ENCODE results near the gene UBL4A.

UBL4A gene

DNA sequence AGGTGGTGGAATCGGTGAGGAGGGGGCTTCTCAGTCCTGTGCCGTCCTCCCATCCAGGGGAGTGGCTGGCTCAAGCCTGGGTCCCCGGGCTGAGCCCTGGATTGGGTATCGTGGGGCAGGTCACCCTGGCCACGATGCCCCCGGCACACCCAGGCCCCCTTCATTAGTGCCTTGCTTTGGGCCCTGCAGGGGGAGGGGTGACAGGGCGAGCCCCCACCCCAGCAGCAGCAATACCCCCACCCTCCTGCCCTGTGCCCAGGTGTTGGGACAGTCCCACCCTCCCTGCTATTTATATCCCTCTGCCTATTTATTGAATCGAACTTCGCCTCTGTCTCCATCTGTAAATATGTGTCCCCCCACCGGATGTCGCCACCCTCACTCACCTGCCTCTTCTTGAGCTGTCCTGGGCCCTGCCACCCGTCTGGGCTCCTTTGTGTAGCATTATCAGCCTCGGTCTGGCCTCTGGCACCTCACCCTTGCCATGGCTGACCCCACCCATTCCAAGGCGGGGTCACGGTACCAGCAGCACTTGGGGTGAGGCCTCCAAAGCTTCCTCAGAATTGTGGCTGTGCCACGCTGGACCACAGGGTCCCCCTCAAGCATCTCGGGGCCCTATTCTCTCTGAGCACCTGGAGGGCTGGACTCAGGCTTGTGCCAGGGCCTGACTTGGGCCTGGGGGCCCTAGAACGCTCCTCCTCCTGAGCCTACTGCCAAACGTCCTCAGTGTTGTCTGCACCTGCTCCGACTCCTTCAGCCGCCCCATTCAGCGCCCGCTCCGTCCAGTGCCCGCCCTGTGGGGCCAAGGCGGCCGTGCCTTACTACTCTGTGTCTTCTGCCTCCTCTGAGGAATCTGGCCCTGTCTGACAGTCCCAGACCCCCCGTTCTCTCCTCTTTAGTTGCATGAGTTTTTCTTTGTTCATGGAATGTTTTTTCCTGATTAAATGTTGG is 13.5 kb downstream of the UBL4A start:
- Histone ChIP-seq H3K9ac (ENCODE audit: low read length) (no peak overlapping the region), H3K4me3 (ENCODE audit: low read length) (no peak overlapping the region), H3K27me3 (ENCODE audit: control insufficient read depth, insufficient read depth, low read length) (no peaks in the 10 kb centered on the region), H3K4me1 (ENCODE audit: control insufficient read depth, insufficient read depth, low read length) (no peaks in the 10 kb centered on the region), H3K27ac (ENCODE audit: low read depth, low read length) (no peak overlapping the region), H3K36me3 (ENCODE audit: control insufficient read depth, insufficient read depth, low read length) (peaks cover 2% of the 10 kb centered on the region)

DNA sequence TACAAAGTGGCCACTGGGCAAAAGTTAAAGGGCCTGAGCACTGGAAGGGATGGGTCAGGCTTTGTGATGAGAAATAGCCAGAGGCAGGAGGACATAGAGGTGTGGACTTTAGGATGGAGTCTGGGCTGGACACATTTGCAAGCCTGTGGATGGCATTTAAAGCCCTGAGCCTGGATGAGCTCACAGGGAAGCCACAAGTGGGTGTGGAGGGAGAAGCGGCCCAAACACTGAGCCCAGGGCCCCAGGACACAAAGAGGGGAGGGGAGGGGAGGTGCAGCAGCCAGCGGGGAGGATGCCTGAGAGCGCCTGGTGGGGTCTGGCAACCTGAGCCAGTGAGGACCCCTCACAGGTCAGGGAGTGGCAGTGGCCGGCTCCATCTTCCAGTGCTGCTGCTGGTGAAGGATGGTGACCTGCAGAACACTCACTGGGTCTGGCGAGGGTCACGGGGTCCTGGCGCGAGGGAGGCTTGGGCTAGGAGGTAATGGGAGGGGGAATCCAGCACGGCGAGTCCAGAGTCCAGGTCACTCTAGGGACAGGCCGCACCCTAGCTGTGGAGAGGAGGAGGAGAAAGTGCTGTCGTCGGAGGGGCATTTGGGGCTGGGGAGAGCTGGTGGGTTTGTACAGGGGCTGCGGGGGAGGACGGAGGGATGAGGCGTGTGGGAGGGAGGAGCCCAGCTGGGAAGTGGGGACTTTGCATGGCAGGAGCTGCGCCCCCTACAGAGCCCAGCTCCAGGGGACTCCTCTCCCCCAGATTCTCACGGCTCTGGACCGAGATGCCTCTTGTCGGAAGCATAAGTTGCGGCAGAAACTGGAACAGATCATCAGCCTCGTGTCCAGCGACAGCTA is 14.4 kb downstream of the UBL4A start:
- Histone ChIP-seq H3K27me3 (ENCODE audit: control insufficient read depth, insufficient read depth, low read length) (no peaks in the 10 kb centered on the region), H3K27ac (ENCODE audit: low read depth, low read length) (no peak overlapping the region), H3K9ac (ENCODE audit: low read length) (no peak overlapping the region)

DNA sequence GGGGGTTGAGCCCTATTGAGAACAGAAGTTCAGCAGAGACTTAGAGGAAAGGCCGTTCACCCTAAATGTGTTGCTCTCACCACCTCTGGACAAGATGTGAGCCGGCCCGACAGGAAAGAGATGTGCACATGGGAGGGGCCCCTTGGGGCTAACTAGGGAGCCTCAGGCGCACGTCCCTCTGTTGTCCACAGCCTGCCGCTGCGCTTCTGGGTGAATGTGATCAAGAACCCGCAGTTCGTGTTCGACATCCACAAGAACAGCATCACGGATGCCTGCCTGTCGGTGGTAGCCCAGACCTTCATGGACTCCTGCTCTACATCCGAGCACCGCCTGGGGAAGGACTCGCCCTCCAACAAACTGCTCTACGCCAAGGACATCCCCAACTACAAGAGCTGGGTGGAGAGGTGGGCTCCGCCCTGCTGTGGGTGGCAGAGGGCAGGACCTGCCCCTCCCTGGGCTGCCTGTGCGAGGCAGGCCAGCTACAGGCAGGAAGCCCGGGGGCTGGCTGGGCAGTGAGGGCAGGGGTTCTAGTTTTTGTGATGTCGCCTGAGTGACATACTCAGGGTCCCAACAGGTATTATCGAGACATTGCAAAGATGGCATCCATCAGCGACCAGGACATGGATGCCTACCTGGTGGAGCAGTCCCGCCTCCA is 15.4 kb downstream of the UBL4A start:
- H3K36me3 ChIP-seq (ENCODE audit: control insufficient read depth, insufficient read depth, low read length), result no peaks in the 10 kb centered on the region
- H3K4me1 ChIP-seq (ENCODE audit: control insufficient read depth, insufficient read depth, low read length), result no peaks in the 10 kb centered on the region

More for the DNA sequence above, 14.4 kb downstream of the UBL4A start:
- H3K4me3 ChIP-seq (ENCODE audit: low read length), result no peak overlapping the region
- peaks cover 2% of the 10 kb centered on the region for H3K36me3 ChIP-seq (ENCODE audit: control insufficient read depth, insufficient read depth, low read length)
- no peaks in the 10 kb centered on the region for H3K4me1 ChIP-seq (ENCODE audit: control insufficient read depth, insufficient read depth, low read length)

DNA sequence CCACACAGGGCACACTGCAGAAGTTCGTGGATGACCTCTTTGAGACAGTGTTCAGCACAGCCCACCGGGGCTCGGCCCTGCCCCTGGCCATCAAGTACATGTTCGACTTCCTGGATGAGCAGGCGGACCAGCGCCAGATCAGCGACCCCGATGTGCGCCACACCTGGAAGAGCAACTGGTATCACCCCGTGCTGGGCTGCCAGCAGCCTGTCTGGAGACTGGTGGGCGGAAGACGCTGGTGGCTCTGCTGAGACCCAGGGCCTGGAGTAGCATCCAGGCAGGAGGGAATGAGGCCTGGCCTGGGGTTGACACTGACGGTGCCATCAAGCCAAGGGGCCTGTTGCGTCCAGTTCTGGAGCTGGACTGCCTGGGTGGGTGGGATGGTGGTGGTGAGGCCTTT is 16.0 kb downstream of the UBL4A start:
- Histone ChIP-seq H3K27me3 (ENCODE audit: control insufficient read depth, insufficient read depth, low read length) (no peaks in the 10 kb centered on the region), H3K4me3 (ENCODE audit: low read length) (no peak overlapping the region), H3K27ac (ENCODE audit: low read depth, low read length) (no peak overlapping the region), H3K9ac (ENCODE audit: low read length) (no peak overlapping the region), H3K36me3 (ENCODE audit: control insufficient read depth, insufficient read depth, low read length) (peaks cover 3% of the 10 kb centered on the region), H3K4me1 (ENCODE audit: control insufficient read depth, insufficient read depth, low read length) (no peaks in the 10 kb centered on the region)

More for the DNA sequence above, 15.4 kb downstream of the UBL4A start:
- Histone ChIP-seq H3K9ac (ENCODE audit: low read length) (no peak overlapping the region), H3K4me3 (ENCODE audit: low read length) (no peak overlapping the region), H3K27ac (ENCODE audit: low read depth, low read length) (no peak overlapping the region), H3K27me3 (ENCODE audit: control insufficient read depth, insufficient read depth, low read length) (no peaks in the 10 kb centered on the region)

DNA sequence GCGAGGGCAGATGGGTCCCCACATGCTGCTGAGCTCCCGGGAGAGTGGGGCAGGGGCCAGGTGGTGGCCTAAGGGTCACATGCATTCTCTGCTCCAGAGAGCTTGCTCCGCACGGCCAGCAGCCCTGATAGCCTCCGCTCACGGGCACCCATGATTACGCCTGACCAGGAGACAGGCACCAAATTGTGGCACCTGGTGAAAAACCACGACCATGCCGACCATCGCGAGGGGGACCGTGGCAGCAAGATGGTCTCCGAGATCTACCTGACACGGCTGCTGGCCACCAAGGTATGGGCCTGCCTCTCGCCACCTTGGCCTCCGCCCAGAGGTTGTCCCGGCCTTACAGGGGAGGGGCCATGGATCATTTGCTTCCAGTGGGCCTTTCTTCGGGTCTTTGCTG is 16.5 kb downstream of the UBL4A start:
- Histone ChIP-seq H3K36me3 (ENCODE audit: control insufficient read depth, insufficient read depth, low read length) (peaks cover 4% of the 10 kb centered on the region), H3K27me3 (ENCODE audit: control insufficient read depth, insufficient read depth, low read length) (no peaks in the 10 kb centered on the region), H3K9ac (ENCODE audit: low read length) (no peak overlapping the region), H3K27ac (ENCODE audit: low read depth, low read length) (no peak overlapping the region), H3K4me3 (ENCODE audit: low read length) (no peak overlapping the region), H3K4me1 (ENCODE audit: control insufficient read depth, insufficient read depth, low read length) (no peaks in the 10 kb centered on the region)

DNA sequence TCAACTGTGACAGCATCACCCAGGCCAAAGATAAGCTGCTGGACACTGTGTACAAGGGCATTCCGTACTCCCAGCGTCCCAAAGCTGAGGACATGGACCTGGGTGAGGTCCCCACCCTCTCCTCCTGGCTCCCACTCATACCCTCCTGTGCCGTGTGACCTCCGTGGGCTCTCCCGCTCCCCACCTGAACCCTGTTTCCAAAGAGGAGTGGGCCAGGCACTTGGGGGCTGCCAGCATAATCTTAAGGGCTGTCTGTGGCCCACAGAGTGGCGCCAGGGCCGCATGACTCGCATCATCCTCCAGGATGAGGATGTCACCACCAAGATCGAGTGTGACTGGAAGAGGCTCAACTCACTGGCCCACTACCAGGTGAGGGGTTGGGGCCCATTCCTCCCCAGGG is 17.3 kb downstream of the UBL4A start:
- no peak overlapping the region for H3K4me3 ChIP-seq (ENCODE audit: low read length)
- no peak overlapping the region for H3K9ac ChIP-seq (ENCODE audit: low read length)
- no peaks in the 10 kb centered on the region for H3K27me3 ChIP-seq (ENCODE audit: control insufficient read depth, insufficient read depth, low read length)
- no peaks in the 10 kb centered on the region for H3K4me1 ChIP-seq (ENCODE audit: control insufficient read depth, insufficient read depth, low read length)
- H3K36me3 ChIP-seq (ENCODE audit: control insufficient read depth, insufficient read depth, low read length), result peaks cover 4% of the 10 kb centered on the region
- H3K27ac ChIP-seq (ENCODE audit: low read depth, low read length), result no peak overlapping the region

DNA sequence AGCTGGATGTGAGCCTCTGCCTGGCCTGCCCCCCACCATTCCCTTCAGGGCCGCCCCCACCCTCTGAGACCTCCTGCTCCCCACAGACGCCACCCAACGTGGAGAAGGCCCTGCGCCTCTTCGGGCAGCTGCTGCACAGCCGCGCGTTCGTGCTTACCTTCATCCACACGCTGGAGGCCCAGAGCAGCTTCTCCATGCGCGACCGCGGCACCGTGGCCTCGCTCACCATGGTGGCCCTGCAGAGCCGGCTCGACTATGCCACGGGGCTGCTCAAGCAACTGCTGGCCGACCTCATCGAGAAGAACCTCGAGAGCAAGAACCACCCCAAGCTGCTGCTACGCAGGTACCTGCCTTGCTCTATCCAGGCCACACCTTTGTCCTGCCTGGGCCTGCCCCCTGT is 18.2 kb downstream of the UBL4A start:
- Histone ChIP-seq H3K9ac (ENCODE audit: low read length) (no peak overlapping the region), H3K4me3 (ENCODE audit: low read length) (no peak overlapping the region), H3K27ac (ENCODE audit: low read depth, low read length) (no peak overlapping the region), H3K36me3 (ENCODE audit: control insufficient read depth, insufficient read depth, low read length) (peaks cover 4% of the 10 kb centered on the region), H3K27me3 (ENCODE audit: control insufficient read depth, insufficient read depth, low read length) (no peaks in the 10 kb centered on the region), H3K4me1 (ENCODE audit: control insufficient read depth, insufficient read depth, low read length) (no peaks in the 10 kb centered on the region)

DNA sequence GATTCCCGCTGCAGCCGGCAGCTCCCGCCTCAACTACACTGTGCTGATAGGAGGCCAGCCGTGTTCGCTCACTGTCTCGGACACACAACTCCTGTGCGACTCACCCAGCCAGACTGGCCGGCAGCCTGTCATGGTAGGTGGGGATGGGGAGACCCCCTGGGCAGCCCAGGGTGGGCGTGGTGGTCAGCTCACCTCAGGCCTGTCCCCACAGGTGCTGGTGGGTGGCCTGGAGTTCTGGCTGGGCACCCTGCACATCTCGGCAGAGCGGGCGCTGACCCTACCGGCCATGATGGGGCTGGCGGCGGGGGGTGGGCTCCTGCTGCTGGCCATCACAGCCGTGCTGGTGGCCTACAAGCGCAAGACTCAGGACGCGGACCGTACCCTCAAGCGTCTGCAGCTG is 18.9 kb downstream of the UBL4A start:
- Histone ChIP-seq H3K27ac (ENCODE audit: low read depth, low read length) (no peak overlapping the region), H3K4me1 (ENCODE audit: control insufficient read depth, insufficient read depth, low read length) (no peaks in the 10 kb centered on the region), H3K4me3 (ENCODE audit: low read length) (no peak overlapping the region), H3K27me3 (ENCODE audit: control insufficient read depth, insufficient read depth, low read length) (peaks cover 2% of the 10 kb centered on the region), H3K9ac (ENCODE audit: low read length) (no peak overlapping the region), H3K36me3 (ENCODE audit: control insufficient read depth, insufficient read depth, low read length) (peaks cover 4% of the 10 kb centered on the region)

DNA sequence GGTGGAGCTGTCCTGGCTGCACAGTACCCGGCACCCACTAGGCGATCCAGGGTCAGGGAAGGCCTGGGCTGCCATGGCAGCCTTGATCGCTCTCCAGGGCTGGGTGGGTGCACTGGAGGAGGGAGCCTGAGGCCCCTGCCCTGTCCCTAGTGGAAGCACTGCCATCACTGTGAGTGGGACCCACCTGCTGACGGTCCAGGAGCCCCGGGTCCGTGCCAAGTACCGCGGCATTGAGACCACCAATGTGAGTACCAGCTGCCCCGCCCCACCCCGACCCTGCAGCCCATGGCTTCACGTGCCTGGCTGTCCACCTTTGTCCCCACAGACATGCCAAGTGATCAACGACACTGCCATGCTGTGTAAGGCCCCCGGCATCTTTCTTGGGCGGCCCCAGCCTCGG is 19.5 kb downstream of the UBL4A start:
- Histone ChIP-seq H3K9ac (ENCODE audit: low read length) (no peak overlapping the region), H3K36me3 (ENCODE audit: control insufficient read depth, insufficient read depth, low read length) (peaks cover 4% of the 10 kb centered on the region), H3K4me3 (ENCODE audit: low read length) (no peak overlapping the region), H3K27me3 (ENCODE audit: control insufficient read depth, insufficient read depth, low read length) (peaks cover 3% of the 10 kb centered on the region), H3K27ac (ENCODE audit: low read depth, low read length) (no peak overlapping the region), H3K4me1 (ENCODE audit: control insufficient read depth, insufficient read depth, low read length) (no peaks in the 10 kb centered on the region)

DNA sequence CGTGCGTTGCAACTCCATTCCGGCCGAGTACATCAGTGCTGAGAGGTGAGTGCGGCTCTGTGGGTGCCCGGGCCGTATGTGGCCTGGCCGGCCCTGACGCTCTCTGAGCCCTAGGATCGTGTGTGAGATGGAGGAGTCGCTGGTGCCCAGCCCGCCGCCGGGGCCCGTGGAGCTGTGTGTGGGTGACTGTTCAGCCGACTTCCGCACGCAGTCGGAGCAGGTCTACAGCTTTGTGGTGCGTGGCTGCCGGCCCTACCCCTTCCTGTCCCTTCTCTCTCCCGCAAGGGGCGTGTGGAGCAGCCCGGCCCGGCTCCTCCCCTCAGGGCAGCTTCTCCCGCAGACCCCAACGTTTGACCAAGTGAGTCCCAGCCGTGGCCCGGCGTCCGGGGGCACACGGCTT is 20.4 kb downstream of the UBL4A start:
- Histone ChIP-seq H3K27ac (ENCODE audit: low read depth, low read length) (no peak overlapping the region), H3K9ac (ENCODE audit: low read length) (no peak overlapping the region), H3K4me1 (ENCODE audit: control insufficient read depth, insufficient read depth, low read length) (no peaks in the 10 kb centered on the region), H3K4me3 (ENCODE audit: low read length) (no peak overlapping the region), H3K27me3 (ENCODE audit: control insufficient read depth, insufficient read depth, low read length) (peaks cover 3% of the 10 kb centered on the region), H3K36me3 (ENCODE audit: control insufficient read depth, insufficient read depth, low read length) (peaks cover 4% of the 10 kb centered on the region)

DNA sequence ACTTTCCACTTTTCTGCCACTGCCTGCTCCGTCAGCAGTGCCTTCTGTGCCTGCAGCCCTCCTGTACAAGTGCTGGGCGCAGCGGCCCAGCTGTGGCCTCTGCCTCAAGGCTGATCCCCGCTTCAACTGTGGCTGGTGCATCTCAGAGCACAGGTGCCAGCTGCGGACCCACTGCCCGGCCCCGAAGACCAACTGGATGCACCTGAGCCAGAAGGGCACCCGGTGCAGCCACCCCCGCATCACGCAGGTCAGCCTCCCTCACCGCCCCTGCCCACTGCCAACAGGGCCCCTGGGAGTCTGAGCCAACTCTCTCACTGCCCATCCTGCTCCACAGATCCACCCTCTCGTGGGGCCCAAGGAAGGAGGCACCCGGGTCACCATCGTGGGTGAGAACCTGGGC is 20.8 kb downstream of the UBL4A start:
- no peak overlapping the region for H3K9ac ChIP-seq (ENCODE audit: low read length)
- peaks cover 3% of the 10 kb centered on the region for H3K27me3 ChIP-seq (ENCODE audit: control insufficient read depth, insufficient read depth, low read length)
- H3K4me3 ChIP-seq (ENCODE audit: low read length), result no peak overlapping the region
- H3K27ac ChIP-seq (ENCODE audit: low read depth, low read length), result no peak overlapping the region
- H3K36me3 ChIP-seq (ENCODE audit: control insufficient read depth, insufficient read depth, low read length), result peaks cover 4% of the 10 kb centered on the region
- no peaks in the 10 kb centered on the region for H3K4me1 ChIP-seq (ENCODE audit: control insufficient read depth, insufficient read depth, low read length)

DNA sequence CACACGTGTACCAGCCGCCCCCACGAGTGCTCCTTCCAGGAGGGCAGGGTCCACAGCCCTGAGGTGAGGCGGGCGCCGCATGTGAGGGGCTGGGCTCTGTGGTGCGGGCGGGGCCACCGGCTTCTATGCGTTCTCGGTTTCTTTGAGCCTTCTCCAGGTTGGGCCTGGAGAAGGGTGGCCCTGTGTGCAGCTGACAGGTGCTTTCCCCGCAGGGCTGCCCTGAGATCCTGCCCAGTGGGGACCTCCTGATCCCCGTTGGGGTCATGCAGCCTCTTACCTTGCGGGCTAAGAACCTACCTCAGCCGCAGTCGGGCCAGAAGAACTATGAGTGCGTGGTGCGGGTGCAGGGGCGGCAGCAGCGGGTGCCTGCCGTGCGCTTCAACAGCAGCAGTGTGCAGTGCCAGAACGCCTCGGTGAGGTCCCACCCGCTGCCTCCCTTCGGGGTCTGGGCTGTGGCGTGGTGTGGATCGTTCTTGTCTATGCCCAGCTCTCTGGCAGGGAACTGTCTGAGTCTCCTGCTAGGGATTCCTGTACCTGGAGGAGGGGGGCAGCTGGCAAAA is 21.5 kb downstream of the UBL4A start:
- Histone ChIP-seq H3K4me3 (ENCODE audit: low read length) (no peak overlapping the region), H3K27me3 (ENCODE audit: control insufficient read depth, insufficient read depth, low read length) (peaks cover 3% of the 10 kb centered on the region), H3K9ac (ENCODE audit: low read length) (no peak overlapping the region), H3K27ac (ENCODE audit: low read depth, low read length) (no peak overlapping the region), H3K36me3 (ENCODE audit: control insufficient read depth, insufficient read depth, low read length) (peaks cover 4% of the 10 kb centered on the region), H3K4me1 (ENCODE audit: control insufficient read depth, insufficient read depth, low read length) (no peaks in the 10 kb centered on the region)
